ENCODE results near the gene AFF2.

The AFF2 gene

GRCh38 chrX:148568763-148569162 is 68.3 kb downstream of the AFF2 start:
- no peak overlapping the region for H3K27ac ChIP-seq
- TF ChIP-seq CTCF (conservative IDR thresholded peaks at IDR 0.05): no peak

GRCh38 chrX:148572337-148572736 is 71.9 kb downstream of the AFF2 start:
- no peak for TF ChIP-seq CTCF (conservative IDR thresholded peaks at IDR 0.05)
- no peak overlapping the region for H3K27ac ChIP-seq

- no peak for TF ChIP-seq CTCF (conservative IDR thresholded peaks at IDR 0.05)
- H3K27ac ChIP-seq: no peak overlapping the region
These were observed 72.7 kb downstream of the AFF2 start for GRCh38 chrX:148573119-148573518.

- no peak overlapping the region for H3K27ac ChIP-seq
- no peak for TF ChIP-seq CTCF (conservative IDR thresholded peaks at IDR 0.05)
These were observed 74.0 kb downstream of the AFF2 start for GRCh38 chrX:148574237-148574973.

- no peak for TF ChIP-seq CTCF (conservative IDR thresholded peaks at IDR 0.05)
These were observed 76.0 kb downstream of the AFF2 start for GRCh38 chrX:148576396-148576795.

GRCh38 chrX:148577741-148578140 is 77.3 kb downstream of the AFF2 start:
- no peak for TF ChIP-seq CTCF (conservative IDR thresholded peaks at IDR 0.05)
- no peak overlapping the region for H3K27ac ChIP-seq

More at GRCh38 chrX:148576396-148576795, 76.0 kb downstream of the AFF2 start:
- H3K27ac ChIP-seq: no peak overlapping the region

- no peak overlapping the region for H3K27ac ChIP-seq
These were observed 79.6 kb downstream of the AFF2 start for GRCh38 chrX:148580016-148580415.

More at GRCh38 chrX:148580016-148580415, 79.6 kb downstream of the AFF2 start:
- no peak for TF ChIP-seq CTCF (conservative IDR thresholded peaks at IDR 0.05)
